GM18505 (cell line): ENCODE results near the gene PPP2R5C.

ENCODE experiments used
- ATAC-seq: cut with Tn5 transposase; IDR thresholded peaks from one replicate; pipeline ENCODE4 v1.9.1; 2021; ENCODE audit not compliant: unreplicated experiment
- POLR2A ChIP-seq: IDR thresholded peaks from 4 replicates; pipeline ENCODE4 v1.6.1; 2011; ENCODE audit warnings: borderline replicate concordance; ENCODE audit not compliant: insufficient read depth, insufficient read length; ENCODE audit errors: extremely low read depth

The PPP2R5C gene

GRCh38 chr14:101875041-101875726 is 113.7 kb downstream of the PPP2R5C start:
- peak; percentile 19 for TF ChIP-seq POLR2A
- no peak for ATAC-seq

GRCh38 chr14:101875727-101876554 is 114.4 kb downstream of the PPP2R5C start:
- ATAC-seq = peak; percentile 33
- no peak for TF ChIP-seq POLR2A

DNA sequence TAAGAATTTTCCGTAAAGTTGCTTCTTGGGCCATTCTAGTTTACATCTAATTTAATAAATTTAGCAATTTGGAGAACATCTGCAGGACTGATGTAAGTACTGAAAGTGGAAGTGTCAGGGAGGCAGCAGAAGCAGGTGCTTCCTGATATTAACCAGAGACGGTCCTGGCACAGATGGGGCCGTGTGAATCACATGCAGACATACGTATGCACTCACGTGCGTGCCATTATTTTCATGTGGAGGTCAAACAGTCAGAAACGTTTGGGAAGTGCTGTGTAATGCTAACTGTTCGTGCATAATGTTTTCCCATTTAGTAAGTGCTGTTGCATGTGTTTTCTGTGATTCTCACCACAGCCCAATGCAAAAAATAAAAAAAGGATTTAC is 115.0 kb downstream of the PPP2R5C start:
- peak; percentile 76 for ATAC-seq

DNA sequence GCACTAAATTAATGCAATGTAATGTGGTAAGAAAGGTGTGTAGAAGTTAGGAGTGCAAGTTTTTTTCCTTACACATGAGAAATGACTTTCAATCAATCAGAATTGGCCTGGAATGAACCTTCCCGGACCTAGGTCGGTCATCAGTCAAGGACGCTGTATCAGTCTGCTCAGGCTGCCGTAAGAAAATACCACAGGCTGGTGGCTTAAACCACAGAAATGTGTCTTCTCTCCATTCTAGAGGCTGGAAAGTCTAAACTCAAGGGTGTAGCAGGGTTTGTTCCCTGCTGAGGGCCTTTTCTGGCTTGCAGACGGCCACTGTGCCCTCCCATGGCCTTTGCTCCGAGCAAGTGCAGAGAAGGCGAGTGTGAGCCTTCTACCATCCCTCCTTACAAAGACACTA is 116.3 kb downstream of the PPP2R5C start:
- no peak for ATAC-seq
- TF ChIP-seq POLR2A = no peak

More for the DNA sequence above, 115.0 kb downstream of the PPP2R5C start:
- TF ChIP-seq POLR2A = no peak

DNA sequence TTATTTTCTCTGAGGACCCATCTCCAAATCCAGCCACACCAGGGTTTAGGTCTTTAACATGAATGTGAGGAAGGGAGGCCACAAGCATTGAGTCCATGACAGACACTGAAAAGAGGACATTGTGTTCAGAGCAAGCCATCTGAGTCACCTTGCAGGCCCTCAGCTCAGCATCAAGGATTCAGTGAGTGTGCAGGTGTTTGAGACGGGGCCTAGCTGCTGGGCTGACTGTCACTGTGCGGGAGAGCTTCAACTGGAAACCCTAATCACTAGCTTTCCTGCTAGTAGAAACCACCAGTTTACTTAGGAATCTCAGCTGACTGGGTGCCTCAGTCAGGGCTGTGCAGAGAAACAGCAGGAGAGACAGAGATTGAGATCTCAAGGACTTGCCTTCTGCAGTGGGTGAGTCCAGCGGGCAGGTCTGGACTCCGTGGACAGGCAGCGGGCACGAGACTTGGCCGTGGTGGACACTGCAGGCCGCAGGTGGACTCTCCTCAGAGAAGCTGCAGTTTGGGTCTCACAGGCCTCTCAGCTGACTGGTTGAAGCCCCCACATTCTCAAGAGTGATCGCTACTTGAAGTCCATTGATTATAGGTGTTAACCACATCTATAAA is 116.8 kb downstream of the PPP2R5C start:
- TF ChIP-seq POLR2A = no peak
- ATAC-seq = no peak

GRCh38 chr14:101878822-101879528 is 117.5 kb downstream of the PPP2R5C start:
- no peak for TF ChIP-seq POLR2A
- ATAC-seq = no peak

- ATAC-seq = no peak
- TF ChIP-seq POLR2A = no peak
Observed at GRCh38 chr14:101879529-101880336, 118.2 kb downstream of the PPP2R5C start.

DNA sequence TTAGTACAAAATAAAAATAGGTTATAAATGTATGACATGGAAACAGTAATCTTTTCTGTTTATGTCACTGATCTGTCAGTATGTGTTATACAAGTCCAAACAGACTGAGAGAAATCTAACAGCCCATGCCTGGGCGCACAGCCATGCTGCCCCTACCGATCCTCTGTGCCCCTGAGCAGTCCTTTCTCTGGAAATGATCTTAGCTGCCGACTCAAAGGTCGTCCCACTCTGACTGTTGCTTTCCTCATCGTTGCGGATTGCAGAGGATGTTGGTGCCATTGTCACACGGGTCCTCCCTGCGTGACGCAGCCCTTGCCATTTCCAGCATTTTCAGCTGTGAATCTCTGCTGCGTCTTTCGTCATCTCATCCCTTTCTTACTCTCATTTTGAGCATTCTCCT is 119.9 kb downstream of the PPP2R5C start:
- TF ChIP-seq POLR2A = no peak
- no peak for ATAC-seq

- no peak for ATAC-seq
- TF ChIP-seq POLR2A = no peak
Observed at GRCh38 chr14:101882141-101882935, 120.8 kb downstream of the PPP2R5C start.

DNA sequence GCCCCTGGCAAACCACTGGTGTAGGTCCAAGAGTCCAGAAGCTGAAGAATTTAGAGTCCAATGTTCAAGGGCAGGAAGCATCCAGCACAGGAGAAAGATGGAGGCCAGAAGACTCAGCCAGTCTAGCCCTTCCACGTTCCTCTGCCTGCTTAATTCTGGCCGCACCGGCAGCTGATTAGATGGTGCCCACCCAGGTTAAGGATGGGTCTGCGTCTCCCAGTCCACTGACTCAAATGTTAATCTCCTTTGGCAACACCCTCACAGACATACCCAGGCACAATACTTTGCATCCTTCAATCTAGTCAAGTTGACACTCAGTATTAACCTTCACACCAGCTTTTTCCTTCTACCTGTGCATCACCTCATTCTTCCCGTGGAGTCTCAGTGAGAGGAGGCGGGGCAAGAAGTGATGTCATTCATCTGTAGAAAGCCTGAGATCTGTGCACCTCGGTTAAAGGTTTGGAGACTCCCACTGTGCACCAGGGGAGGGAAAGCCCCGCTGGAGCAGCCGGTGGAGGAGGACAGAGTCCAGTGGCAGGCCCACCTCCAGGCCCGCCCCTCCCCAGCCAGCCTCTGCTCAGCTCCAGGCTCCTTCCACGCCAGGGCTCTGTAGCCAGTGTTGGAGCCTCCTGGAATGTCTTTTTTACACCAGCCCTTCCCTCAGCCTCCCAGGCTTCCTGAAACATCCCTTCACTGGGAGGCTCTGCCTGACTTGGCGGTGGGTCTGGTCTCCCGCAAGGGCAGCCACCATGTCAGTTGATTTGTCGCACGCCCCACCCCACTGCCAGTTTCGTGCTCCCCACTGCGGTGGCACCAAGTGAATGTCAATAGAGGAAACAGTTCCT is 122.8 kb downstream of the PPP2R5C start:
- ATAC-seq = no peak

GRCh38 chr14:101884934-101885576 is 123.5 kb downstream of the PPP2R5C start:
- ATAC-seq = no peak
- TF ChIP-seq POLR2A = no peak

More for the DNA sequence above, 122.8 kb downstream of the PPP2R5C start:
- TF ChIP-seq POLR2A = no peak

DNA sequence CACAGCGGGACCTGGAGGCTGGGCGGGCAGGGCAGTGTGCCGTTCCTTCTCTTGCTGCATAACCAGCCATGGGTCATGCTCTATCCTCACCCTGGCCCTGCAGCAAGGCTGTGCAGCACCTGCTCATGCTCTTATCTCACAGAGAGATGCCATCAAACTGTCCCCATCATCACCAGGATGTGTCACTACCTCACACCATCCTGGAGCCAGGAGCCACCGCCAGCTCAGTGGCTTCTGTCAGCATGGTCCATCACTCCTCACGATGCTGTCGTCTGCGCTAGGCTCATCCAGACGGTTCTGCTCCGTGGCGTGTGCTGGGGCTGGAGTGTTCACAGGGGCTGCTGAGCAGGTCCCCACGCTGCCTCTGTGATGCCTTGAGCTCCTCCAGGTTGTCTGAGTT is 125.7 kb downstream of the PPP2R5C start:
- no peak for ATAC-seq
- no peak for TF ChIP-seq POLR2A
